ENCODE data around the gene KCTD5.

KCTD5 gene

DNA sequence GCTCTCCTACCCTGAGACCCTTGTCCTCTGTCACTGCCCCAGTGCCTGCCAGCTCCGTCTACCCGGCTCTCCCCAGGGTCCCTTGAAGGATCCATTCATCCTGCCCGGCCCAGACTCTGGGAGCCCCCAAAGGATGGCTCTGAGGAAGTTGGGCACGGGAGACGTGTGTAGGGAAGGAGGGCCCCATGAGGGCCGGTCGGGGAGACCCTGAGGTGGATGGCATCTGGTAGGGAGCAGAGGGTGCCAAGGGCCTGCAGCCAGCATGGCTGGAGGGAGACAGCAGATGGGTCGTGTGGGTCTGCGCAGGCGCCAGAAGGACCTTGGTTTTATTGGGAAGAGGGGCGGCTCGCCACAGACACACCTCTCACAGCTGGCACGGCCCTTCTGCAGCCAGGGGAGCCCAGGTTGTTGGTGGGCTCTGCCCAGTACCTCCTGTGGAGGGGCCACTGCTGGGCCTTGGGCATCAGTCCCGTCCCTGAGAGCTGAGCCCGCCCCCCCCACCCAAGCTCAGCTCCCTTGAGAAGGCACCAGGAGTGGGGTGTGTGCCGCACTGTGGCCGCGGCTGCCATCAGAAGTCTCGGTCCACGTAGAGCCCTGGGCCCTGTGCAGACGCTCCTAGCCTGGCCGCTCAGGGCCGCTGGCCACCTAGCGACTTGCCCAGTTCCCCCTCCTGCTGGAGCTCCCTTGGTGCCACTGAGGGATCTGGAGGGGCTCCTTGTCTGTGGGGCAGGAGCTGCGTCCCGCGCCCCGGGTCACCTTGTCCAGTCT, 16.0 kb downstream of the KCTD5 start:
- DNase-seq = no peak

DNA sequence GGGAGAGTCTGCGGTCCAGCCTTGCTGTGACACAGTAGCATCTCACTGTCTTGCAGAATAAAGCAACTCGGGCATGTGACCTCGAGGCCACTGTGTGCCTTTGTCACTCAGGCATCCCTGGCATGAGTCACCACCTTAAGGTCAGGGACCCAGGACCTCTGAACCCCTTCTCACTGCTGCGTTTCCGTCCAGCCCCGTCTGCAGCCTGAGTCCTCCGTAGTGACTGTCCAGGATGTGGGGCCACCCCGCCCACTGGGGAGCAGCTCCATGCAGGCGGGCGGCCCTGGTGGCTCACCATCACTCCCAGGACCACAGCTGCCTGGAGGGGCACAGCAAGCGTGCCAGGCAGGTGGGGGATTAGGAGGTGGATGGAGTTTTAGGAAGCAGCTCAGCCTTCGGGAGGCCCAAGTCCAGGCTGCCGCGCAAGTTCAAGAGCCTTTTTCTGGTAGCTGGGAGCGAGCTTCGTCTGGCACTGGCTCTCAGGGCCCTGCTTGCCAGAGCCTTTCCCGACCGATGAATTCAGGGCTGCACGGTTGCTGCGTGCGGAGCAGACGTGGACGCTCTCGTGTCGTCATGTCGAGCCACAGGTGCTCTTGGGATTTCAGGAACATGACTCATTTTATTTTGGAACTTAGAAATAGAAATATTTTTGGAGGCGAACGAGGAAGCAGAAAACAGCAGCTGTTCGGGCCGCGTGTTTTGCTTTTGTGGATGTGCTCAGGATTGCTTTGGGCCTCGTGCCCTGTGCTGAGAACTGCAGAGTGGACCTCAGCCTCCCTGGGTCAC, 16.8 kb downstream of the KCTD5 start:
- DNase-seq = no peak

DNA sequence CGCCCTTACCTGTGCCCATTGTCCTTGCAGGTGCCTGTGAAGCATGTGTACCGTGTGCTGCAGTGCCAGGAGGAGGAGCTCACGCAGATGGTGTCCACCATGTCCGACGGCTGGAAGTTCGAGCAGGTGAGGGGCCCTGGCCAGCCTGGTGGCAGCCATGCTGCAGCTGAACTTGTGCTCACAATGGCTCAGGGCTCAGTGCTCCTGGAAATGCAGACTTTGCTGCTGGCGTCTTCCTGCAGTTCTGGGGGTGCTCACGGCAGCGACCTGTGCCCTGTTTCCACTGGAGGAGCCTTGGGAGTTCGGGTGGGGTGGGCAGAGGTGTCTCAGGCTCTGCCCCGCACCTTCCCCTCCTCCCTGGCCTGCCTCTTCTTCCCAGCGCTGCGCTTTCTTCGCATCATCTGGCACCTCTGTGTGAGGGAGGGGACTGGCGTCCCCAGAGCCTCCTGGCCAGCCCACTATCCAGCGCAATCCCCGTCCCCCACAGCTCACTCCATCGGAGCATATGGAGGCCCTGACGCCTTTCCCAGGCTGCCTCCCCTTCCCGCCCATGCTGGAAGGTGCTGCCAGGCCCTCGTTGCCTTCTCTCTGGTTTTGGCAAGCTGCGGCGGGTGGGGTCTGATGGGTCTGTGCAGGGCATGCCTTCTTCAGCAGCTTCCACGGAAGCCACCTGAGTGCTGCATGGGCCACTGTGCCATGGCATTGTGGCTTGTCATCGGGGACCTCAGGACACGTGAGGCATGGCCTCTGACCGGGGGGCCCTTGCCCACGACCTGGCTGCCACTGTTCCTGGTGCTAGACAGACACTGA, 17.7 kb downstream of the KCTD5 start:
- DNase-seq = no peak

DNA sequence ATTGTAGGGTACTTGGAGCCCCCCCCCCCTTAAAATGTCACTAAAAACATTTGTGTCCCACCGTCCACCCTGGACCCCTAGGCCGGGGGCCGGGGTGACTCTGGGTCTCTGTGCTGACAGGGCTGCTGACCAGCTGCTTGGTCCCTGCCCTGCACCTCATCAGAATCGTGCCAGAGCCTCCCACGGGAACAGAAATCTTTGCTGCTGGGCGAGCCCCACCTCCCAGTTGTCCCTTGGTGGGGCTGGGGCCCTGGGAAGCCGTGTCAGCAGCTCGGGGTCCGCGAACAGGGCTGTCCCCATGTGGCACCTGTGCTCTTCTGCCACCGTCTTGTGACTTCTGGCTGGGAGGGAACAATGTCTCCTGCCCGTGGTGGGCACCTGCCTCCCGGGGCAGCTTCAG, 18.5 kb downstream of the KCTD5 start:
- DNase-seq = no peak

DNA sequence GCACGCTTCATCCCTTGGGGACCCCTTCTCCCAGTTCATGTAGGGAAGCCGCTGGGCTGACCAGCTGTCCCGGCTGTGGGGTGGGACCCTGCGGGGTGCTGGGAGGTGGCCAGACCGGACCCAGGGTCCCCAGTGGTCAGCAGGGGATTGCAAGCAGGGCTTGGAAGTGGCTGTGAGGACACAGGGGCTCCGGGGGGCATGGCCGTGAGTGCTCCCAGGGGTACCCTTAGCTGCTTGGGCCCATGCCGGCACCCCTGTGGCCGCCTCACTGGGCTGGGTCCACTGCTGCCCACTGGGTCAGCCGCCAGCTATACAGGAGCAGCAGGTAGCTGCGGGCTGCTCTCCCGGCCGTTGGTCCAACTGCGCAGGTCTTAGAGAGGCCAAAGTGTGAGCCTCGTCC, 18.9 kb downstream of the KCTD5 start:
- no peak for DNase-seq

DNA sequence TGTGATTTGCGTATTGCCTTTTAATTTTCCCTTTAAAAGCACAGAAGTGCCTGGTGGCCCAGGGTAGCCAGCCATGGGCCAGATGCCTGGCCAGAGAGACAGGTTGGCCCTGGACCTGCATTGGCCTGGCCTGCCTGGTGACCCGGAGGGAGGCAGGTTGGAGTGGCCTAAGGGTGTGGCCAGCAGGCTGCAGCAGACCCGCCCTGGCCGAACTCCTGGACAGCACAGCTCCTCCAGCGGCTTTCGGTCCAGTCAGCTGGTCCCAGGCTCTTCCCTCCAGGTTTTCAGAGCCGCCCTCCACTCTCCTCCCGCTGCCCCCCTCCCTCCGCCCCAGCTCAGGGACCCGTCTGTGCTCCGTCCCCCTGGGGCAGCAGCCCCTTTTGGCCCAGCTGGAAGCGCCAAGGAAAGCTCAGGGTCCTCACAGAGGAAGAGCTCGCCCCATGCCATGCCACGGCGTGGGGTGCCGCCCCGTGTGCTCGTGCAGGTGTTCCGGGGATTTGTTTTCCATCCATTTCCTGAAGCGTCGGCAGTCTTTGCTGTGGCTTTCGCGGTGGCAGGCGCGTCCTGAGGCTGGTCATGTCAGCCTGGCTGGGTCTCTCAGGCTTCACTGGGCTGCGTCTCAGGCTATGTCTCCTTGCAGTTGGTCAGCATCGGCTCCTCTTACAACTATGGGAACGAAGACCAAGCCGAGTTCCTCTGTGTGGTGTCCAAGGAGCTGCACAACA, 19.6 kb downstream of the KCTD5 start:
- DNase-seq = no peak

DNA sequence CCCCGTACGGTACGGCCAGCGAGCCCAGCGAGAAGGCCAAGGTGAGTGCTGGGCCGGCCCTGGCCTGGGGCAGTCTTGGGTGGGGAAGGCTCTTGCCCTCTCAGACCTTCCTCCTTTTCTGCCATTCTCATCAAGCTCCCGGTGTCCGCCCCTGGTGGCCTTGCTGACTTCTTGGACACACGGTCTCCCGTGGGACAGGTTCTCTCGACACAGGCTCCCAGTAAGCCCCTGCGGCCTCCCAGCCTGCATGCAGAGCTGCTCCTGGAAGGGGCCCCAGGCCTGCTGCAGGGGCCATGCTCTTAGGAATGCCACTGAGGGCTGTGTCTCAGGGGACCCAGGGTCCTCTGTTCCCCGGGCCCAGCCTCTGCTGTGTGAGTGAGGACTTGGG, 20.1 kb downstream of the KCTD5 start:
- no peak for DNase-seq

DNA sequence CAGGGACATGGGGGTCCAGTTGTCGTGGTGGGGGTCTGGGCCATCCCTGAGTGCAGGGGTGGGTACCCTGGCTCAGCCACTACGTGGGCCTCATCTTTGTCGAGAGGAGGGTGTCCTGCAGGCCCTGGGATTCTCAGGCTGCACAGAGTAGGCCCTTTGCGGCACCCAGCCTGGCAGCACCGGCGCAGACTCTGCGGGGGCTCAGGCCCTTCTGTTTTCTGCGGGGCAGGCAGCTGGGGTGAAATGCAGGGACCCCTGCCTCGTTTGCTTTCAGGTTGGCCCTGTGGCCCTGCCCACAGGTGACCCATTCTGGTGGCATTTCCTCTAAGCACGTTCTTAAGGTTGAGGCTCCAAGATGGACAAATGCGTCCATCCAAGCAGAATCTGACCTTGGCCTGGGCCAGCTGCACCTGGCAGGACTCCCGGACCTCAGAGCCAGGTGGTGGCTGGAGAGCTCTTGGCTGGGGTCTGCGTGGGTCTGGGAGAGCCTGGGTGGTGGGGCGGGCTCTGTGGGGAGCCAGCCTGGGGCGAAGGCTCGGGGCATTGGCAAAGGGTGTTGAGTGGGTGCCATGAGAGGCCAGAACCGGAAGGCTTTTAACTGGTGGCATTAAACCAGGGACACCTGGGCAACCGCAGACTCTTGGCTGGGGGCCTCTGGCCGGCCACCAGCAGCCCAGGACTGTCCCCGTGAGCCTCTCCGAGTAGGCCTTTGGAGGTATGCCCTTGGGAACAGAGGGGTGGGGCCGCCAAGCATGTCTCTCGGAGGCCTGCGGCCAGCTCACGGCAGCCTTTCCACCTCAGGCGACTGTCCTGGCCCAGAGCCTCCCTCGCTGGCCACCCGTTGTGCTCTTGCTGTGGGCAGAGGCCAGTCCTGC, 20.8 kb downstream of the KCTD5 start:
- no peak for DNase-seq

DNA sequence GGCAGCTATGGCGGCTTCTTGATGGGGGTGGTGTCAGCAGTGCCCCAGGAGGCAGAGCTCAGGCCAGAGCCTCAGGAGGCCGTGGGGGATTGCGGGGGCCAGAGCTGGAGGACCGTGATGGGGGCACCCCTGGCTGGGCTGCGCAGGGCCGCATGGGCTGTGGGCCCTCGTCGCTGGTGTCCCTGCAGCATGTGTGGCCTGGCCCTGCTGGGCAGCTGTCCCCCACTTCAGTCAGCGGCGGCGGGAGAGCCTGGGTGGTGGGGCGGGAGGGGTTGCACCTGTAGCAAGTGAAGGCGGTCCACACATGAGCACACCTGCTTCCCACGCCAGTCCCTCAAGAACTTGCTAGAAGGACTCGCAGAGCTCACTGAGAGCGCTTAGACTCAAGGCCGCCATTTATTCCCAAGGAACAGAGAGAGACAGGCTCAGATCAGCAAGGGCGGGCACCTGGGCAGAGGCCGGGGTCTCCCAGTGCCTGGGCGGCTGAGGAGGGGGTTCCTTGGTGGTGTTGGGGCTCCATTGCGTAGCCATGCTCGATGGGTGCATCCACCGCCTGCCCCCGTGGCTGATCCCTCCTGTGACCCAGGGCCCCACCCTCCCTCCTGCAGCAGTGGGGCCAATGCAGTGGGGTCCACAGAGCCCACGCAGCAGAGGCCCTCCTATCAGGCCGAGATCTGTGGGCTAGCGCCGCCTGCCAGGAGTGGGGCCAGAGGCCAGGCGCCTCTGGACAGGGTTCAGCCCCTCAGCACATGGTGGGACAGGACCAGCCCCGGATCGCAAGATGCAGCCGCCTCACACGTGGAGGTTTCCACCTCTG, 22.1 kb downstream of the KCTD5 start:
- DNase-seq = no peak

DNA sequence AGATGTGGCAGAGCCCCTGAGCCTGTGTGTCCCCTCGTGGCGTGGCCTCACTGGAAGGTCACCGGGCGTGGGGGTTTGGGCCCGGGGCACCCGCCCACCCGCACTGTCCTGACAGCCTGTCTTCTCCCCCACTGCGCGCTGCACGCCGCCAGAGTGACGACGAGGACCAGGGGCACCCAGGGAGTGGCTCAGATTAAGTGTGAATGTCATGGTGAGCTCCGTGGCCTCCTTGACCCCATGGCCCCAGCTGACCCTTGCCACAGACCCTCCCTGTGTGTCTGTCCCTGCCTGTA, 22.6 kb downstream of the KCTD5 start:
- no peak for DNase-seq

DNA sequence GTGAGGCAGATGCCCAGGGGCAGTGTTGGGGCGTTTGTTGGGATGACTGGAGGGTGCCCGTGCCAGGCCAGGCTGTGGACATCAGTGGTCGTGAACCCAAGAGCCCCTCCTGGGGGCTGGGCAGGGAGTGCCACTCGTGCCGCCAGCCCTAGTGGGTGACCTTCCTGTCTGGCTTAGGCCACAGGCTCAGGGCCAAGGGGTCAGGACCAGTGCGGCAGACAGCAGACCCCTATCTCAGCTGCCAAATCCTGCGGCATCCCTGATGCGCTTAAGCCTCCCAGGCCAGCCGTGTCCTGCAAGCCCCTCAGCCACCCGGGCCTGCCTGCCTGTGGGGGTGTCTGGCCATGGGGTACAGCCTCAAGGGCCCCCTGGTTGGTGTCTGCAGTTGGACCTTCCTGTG, 23.0 kb downstream of the KCTD5 start:
- DNase-seq = no peak

DNA sequence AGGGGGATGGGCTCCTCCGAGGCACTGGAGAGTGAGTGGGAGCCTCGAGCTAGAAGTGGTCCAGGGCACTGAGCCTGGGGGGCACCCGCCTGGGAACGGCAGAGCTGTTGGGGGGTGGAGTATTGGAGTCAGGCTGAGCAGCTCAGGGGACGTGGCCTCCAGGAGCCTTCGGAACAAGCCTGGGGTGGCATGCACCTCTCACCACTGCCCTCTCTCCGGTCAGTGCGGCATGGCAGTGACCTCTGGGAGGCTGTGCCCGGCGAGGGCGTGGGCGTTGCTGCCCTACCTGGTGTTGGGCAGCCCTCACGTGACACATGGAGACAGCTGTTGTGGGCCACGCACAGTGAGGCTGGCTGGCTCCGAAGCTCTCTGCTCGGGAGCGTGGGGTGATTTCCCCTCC, 23.8 kb downstream of the KCTD5 start:
- no peak for DNase-seq

DNA sequence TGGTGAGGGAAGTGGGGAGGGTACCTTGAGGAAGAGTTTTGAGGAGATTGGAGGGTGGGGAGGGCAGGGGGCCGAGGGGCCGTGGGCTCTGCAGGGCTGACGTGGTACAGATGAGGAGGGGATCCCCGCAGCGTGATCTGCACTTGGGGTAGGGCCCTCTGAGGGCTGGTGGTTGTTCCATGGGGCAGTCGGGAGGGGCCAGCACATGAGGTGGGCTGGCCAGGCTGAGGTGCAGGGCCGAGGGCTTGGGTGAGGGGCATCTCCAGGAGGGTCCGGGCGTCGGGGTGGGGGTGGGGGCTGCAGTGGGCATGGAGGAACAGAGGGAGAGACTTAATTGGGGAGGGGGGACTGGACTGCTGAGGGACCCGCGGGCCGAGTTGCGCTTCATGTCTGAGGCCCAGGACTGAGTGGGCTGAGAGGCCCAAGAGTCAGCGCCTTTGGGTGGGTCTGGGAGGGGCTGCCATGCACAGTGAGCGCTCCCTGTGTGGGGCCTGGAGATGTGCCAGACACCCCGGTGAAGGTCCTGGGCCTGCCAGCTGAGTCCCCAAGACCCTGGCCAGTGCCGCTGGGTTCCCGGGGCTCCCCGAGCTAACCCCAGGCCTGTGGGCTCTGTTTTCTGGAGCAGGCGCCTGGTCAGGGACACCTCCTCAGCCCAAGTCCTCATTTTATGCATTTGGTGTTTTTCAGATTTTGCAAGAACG, 24.4 kb downstream of the KCTD5 start:
- no peak for DNase-seq

DNA sequence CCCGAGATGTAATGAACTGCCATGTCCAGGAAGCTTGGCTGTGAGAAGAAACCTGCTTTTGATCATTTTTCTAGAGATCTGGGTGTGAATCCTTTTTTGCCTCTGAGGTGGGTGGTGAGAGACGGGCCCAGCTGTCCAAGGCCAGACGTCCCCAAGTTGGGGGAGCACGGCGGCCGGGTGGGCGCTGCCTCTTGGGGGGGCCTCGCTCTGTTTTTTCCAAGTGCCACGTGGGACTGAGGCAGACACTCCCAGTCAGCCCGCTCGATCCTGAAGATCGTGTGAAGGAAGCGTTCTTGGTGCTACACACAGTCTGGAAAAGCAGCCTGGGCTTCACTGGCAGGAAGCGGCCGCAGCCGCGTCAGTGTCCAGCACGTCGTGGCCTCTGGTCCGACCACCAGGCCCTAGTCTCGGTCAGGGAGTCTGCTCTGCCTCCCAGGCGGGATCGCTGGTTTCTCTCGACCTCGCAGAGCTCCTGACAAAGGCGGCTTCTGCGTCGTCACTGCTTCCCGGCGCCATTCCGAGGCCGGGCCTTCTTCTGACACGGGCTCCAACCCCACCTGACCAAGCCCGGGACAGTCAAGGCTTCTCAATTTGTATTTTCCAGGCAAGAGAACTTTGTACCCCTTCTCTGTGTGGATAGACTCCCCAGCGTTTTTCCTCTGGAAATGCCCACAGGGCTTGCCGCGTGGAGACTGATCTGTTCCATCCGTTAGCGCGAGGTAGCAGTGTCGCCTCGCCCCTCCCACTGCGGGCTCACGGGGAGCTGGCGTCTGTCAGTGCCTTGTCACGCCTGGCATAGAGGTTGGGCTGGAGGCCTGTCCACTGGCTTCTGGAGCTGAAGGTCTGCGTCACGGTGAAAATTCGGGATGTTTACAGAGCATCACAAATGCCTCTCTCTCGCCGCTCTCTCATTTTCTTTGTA, 25.3 kb downstream of the KCTD5 start:
- no peak for DNase-seq

DNA sequence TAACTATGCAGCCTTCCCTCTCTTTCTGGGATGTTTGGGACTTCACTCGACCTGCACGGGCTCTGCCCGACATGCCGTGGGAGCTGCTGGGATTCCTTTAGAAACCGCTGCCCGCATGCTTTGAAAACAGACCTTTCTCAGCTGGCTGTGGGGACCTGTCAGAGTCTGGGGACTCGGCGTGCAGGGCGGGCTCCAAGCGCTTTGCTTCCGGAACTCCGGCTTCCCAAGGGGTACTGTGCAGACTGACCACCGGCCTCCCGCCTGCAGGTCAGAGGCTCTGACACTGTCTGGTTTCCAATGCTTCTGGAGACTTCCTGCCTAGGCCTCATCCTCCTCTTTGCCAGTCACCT, 25.9 kb downstream of the KCTD5 start:
- DNase-seq = no peak

DNA sequence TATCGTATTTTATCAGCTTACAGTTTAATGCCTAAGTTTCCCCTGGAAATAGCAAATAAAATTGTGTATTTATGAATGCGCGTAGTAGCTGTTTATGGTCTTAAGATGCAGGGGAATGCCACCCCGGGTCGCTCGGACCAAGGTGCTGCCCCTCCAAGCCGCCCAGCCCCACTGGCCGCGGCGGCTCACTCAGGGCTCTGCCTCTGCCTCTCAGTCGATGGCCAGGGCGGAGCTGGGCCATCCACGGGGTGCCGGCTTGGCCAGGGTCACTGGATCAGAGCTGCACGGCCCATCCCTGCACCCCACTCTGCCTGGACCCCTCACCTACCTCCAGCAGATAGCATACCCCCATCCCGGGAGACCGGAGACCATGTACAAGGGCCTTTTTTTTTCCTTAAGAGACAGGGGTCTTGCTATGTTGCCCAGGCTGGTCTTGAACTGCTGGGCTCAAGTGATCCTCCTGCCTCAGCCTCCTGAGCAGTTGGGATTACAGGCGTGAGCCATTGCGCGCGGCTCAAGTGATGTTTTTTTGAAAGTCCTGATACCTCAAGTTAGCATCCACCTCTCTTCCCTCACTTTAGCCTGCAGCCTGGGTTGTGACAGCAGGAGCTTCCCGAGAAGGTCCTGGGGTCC, 26.7 kb downstream of the KCTD5 start:
- DNase-seq = no peak

DNA sequence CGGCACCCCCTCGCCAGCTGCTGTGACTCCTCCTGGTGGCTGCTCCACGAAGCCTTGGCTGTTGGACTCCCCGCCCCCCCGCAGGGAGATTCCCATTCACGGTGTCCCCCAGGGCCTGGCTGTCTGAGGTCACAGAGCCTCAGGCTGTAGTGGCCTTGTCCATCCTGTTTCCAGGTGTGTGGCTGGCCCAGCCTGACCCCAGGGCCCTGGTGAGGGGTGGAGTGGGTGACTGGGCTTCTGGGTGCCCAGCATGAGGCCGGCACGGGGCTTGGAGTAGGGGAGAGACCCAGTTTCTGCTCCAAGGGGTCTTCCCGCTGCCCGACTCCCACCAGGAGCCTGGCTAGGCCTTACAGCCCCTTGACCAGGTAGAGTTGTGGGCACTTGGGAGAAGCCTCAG, 27.3 kb downstream of the KCTD5 start:
- DNase-seq = no peak

DNA sequence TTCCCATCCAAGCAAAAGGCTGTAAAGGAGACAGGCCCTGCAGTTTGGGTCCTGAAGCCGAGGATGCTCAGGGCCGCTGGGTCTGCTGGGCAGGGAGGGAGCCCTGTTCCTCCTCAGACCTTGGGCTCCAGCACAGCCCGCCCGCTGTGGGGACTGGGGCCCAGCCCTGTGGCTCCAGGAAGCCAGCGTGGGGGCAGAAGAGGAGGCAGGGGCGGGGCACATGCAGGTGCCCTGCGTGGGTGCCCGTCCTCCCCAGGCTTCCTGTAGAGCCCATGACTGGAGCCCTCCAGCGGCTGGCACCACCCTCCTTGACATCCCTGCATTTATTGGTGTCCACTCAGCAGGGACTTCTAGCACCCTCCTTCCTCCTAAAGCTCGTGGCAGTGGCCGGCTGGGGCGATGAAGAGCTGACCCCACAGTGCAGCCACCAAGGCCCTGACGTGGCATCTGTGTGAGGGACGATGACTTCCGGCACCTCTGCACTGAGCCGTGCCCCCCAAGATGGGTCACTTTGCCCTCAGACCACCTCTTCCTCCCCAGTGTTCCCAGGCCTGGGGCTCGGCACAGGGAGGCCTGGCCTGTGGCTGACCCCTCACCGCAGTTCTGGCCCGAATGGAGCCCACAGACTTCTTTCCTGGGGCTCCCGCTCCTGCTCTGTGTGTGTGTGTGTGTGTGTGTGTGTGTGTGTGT, 27.8 kb downstream of the KCTD5 start:
- DNase-seq = no peak
